ENCODE measurements around the gene PPP1R36.

GRCh38 chr14:64594438-64594837 lies 44.7 kb downstream of the PPP1R36 start:
- TF ChIP-seq CTCF (IDR thresholded peaks at IDR 0.05) (no peak), POLR2A (IDR thresholded peaks at IDR 0.05) (no peak)

Measured in body of pancreas (tissue), 4 donors.